Nephron (organoid): ENCODE results near the gene PLCH1.
"Not testable (repeated sequence)": the region's sequence is repeated elsewhere in the genome, so short reads cannot be mapped to it uniquely, and the experiment has no call there.

Experiments used
- H3K27ac Mint-ChIP-seq, 3 experiments: 2 replicates each; pipeline ENCODE4 v1.8.0; 2020; ENCODE audit warnings: mixed read lengths in 3 of 3, mild to moderate bottlenecking in 2 of 3, moderate library complexity in 1 of 3
- H3K27me3 Mint-ChIP-seq: 2 replicates; pipeline ENCODE4 v1.8.0; 2021; ENCODE audit warnings: low read depth, mild to moderate bottlenecking, moderate library complexity, mixed read lengths
- H3K36me3 Mint-ChIP-seq: 2 replicates; pipeline ENCODE4 v1.8.0; 2020; ENCODE audit warnings: low read depth, mixed read lengths
- H3K4me1 Mint-ChIP-seq: 2 replicates; pipeline ENCODE4 v1.8.0; 2020; ENCODE audit warnings: mixed read lengths
- H3K4me3 Mint-ChIP-seq, 3 experiments: 2 replicates each; pipeline ENCODE4 v1.8.0; 2020; ENCODE audit warnings: mild to moderate bottlenecking in 3 of 3, mixed read lengths in 3 of 3, moderate library complexity in 2 of 3
- H3K9me3 Mint-ChIP-seq: 2 replicates; pipeline ENCODE4 v1.8.0; 2020; ENCODE audit warnings: mixed read lengths
- CTCF ChIP-seq, 3 experiments: fragments of 200-600 bp; sonication (generic); IDR thresholded peaks; one replicate each; pipeline ENCODE4 v1.5.0; 2021; ENCODE audit warnings: antibody characterized with exemption in 3 of 3; ENCODE audit not compliant: unreplicated experiment in 3 of 3

PLCH1 gene

DNA sequence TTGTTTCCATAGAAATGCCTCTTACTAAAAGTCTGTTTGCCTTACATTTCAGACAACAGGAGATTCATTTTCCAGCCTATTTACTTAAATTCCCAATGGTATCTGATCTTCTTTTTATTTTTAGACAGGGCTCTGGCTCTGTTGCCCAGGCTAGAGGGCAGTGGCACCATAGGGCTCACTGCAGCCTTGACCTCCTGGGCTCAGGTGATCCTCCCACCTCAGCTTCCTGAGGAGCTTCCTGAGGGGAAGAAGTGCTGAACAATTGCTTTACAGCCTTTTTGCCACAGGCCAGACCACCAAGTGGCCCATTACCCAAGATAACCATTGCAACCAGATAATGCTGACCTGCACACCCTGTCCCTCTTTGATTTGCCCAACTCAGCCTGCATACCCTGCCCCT lies 126.3 kb downstream of the PLCH1 start:
- H3K27ac Mint-ChIP-seq, result no peak overlapping the region
- H3K4me1 Mint-ChIP-seq, result no peaks in the 10 kb centered on the region
- no peak overlapping the region for H3K4me3 Mint-ChIP-seq
- H3K27me3 Mint-ChIP-seq, result no peaks in the 10 kb centered on the region
- no peak for TF ChIP-seq CTCF (IDR thresholded peaks at IDR 0.05; ENCODE audit: unreplicated experiment in 3 of 3)
- H3K9me3 Mint-ChIP-seq, result peaks cover 47% of the 10 kb centered on the region
- peaks cover 38% of the 10 kb centered on the region for H3K36me3 Mint-ChIP-seq

- Mint-ChIP-seq H3K4me3 (no peak overlapping the region), H3K9me3 (peaks cover 46% of the 10 kb centered on the region), H3K27ac (no peak overlapping the region), H3K36me3 (peaks cover 38% of the 10 kb centered on the region), H3K4me1 (no peaks in the 10 kb centered on the region), H3K27me3 (no peaks in the 10 kb centered on the region)
- no peak for TF ChIP-seq CTCF (IDR thresholded peaks at IDR 0.05; ENCODE audit: unreplicated experiment in 3 of 3)
These were observed 127.4 kb downstream of the PLCH1 start for GRCh38 chr3:155617346-155617925.

GRCh38 chr3:155615141-155615540 lies 129.7 kb downstream of the PLCH1 start:
- not testable (repeated sequence) for H3K4me1 Mint-ChIP-seq, H3K27ac Mint-ChIP-seq, H3K4me3 Mint-ChIP-seq, H3K27me3 Mint-ChIP-seq
- peaks cover 48% of the 10 kb centered on the region for H3K36me3 Mint-ChIP-seq
- H3K9me3 Mint-ChIP-seq, result peaks cover 56% of the 10 kb centered on the region

GRCh38 chr3:155614410-155614809 lies 130.5 kb downstream of the PLCH1 start:
- H3K9me3 Mint-ChIP-seq, result peaks cover 61% of the 10 kb centered on the region
- not testable (repeated sequence) for H3K4me3 Mint-ChIP-seq, H3K4me1 Mint-ChIP-seq, H3K27me3 Mint-ChIP-seq, H3K27ac Mint-ChIP-seq
- peaks cover 52% of the 10 kb centered on the region for H3K36me3 Mint-ChIP-seq

GRCh38 chr3:155611456-155611855 lies 133.4 kb downstream of the PLCH1 start:
- no peaks in the 10 kb centered on the region for H3K4me1 Mint-ChIP-seq
- peaks cover 56% of the 10 kb centered on the region for H3K9me3 Mint-ChIP-seq
- no peaks in the 10 kb centered on the region for H3K27me3 Mint-ChIP-seq
- H3K27ac Mint-ChIP-seq, result no peak overlapping the region
- no peak overlapping the region for H3K4me3 Mint-ChIP-seq
- no peak for TF ChIP-seq CTCF (IDR thresholded peaks at IDR 0.05; ENCODE audit: unreplicated experiment in 3 of 3)
- peaks cover 52% of the 10 kb centered on the region for H3K36me3 Mint-ChIP-seq

DNA sequence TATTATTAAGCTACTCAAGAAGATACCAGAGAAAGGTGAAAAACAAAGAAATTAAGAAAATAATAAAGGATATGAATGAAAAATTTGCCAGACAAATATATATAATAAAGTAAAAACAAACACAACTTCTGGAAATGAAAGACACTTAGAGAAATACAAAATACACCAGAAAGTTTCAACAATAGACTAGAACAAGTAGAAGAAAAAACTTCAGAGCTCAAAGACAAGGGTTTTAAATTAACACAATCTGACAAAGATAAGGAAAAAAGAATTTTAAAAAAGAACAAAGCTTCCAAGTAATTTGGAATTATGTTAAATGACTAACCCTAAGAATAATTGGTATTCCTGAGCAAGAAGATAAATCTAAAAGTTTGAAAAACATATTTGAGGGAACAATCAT lies 135.3 kb downstream of the PLCH1 start:
- H3K9me3 Mint-ChIP-seq, result peaks cover 44% of the 10 kb centered on the region
- H3K27ac Mint-ChIP-seq, result peak overlapping the region in 2 of 3 experiments; percentile 82 to 95
- no peaks in the 10 kb centered on the region for H3K4me1 Mint-ChIP-seq
- no peaks in the 10 kb centered on the region for H3K27me3 Mint-ChIP-seq
- H3K36me3 Mint-ChIP-seq, result peaks cover 44% of the 10 kb centered on the region
- TF ChIP-seq CTCF (IDR thresholded peaks at IDR 0.05; ENCODE audit: unreplicated experiment in 3 of 3), result no peak
- H3K4me3 Mint-ChIP-seq, result no peak overlapping the region

- H3K27me3 Mint-ChIP-seq, result no peaks in the 10 kb centered on the region
These were observed 136.5 kb downstream of the PLCH1 start for GRCh38 chr3:155608228-155608920.

More at GRCh38 chr3:155608228-155608920, 136.5 kb downstream of the PLCH1 start:
- Mint-ChIP-seq H3K4me1 (no peaks in the 10 kb centered on the region), H3K36me3 (peaks cover 32% of the 10 kb centered on the region), H3K4me3 (no peak overlapping the region), H3K9me3 (peaks cover 32% of the 10 kb centered on the region), H3K27ac (peak overlapping the region; percentile 64 to 95 (median 82))
- TF ChIP-seq CTCF (IDR thresholded peaks at IDR 0.05; ENCODE audit: unreplicated experiment in 3 of 3), result no peak
